Measurements from ENCODE around the gene KRTCAP3.
"Not testable (repeated sequence)": the region's sequence is repeated elsewhere in the genome, so short reads cannot be mapped to it uniquely, and the experiment has no call there.

The KRTCAP3 gene, protein sequence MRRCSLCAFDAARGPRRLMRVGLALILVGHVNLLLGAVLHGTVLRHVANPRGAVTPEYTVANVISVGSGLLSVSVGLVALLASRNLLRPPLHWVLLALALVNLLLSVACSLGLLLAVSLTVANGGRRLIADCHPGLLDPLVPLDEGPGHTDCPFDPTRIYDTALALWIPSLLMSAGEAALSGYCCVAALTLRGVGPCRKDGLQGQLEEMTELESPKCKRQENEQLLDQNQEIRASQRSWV

DNA sequence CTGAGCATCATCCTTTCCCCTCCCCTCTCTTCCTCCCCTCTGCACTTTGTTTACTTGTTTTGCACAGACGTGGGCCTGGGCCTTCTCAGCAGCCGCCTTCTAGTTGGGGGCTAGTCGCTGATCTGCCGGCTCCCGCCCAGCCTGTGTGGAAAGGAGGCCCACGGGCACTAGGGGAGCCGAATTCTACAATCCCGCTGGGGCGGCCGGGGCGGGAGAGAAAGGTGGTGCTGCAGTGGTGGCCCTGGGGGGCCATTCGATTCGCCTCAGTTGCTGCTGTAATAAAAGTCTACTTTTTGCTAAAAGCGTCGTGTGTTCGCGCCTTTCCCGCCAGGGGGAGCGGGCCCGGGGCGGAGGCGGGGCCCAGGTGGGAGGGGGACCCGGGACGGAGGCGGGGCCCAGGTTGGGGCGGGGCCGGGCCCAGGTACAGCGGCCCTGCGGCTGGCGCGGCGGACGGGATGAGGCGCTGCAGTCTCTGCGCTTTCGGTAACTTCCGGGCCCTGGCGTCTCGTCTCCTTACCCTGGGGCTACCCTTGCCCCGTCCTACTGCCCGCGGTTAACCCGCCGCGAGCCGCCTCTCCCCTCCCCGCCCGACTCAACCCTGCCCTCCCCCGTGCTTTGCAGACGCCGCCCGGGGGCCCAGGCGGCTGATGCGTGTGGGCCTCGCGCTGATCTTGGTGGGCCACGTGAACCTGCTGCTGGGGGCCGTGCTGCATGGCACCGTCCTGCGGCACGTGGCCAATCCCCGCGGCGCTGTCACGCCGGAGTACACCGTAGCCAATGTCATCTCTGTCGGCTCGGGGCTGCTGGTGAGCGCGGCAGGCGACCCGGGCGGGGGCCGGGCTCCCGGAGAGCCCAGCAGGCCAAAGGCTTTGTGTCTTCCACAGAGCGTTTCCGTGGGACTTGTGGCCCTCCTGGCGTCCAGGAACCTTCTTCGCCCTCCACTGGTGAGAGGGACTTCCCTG lies at the start of gene KRTCAP3:
Gene KRTCAP3 (plus strand): TSS at position 424 of the 962 bp plus-strand sequence. CDS start 32 bp downstream, at position 456.
- no peak for DNase-seq (ENCODE audit: low spot score)

GRCh38 chr2:27393225-27393624 lies 49.0 kb upstream of the KRTCAP3 start:
- DNase-seq (ENCODE audit: low spot score) = no peak

DNA sequence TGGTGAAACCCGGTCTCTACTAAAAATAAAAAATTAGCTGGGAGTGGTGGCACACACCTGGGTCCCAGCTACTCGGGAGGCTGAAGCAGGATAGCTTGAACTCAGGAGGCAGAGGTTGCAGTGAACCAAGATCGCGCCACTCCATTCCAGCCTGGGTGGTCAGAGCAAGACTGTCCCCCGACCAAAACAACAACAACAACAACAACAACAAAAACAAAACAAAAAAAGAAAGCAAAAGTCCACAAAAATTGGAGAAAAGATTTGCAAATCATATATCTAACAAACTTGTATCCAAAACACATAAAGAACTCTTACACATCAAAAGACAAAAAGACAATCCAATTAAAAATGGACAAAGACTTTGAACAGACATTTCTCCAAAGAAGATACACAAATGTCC lies 43.2 kb upstream of the KRTCAP3 start:
- no peak for DNase-seq (ENCODE audit: low spot score)

- no peak for DNase-seq (ENCODE audit: low spot score)
These were observed 41.6 kb upstream of the KRTCAP3 start for GRCh38 chr2:27400348-27401135.

DNA sequence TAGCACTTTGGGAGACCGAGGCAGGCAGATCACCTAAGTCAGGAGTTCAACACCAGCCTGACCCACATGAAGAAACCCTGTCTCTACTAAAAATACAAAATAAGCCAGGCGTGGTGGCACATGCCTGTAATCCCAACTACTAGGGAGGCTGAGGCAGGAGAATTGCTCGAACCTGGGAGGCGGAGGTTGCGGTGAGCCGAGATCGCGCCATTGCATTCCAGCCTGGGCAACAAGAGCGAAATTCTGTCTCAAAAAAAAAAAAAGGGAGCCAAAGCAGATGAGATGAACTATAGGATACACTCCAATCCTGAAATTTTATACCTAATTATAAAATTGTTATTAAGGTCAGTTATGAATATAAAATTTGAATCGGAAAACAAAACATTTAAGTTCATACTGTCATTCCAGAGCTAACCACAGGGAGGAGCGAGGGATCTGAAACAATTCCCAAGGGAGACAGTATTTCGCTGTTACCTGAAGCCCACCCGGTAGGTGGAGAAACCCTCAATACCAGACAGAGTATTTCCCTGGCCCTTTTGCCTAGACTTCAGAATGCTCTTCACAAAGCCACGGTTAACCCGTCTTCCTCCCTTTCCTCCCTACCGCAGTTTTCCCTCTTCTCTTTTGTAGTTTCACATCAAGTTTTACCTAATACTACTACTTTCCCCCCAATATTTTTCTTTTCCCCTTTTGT lies 34.2 kb upstream of the KRTCAP3 start:
- DNase-seq (ENCODE audit: low spot score) = peak; percentile 37

GRCh38 chr2:27408601-27409320 lies 33.4 kb upstream of the KRTCAP3 start:
- DNase-seq (ENCODE audit: low spot score) = peak; percentile 51

GRCh38 chr2:27409321-27410073 lies 32.7 kb upstream of the KRTCAP3 start, which contains the start of gene PPM1G:
PPM1G (minus strand) TSS chr2:27409591; CDS start chr2:27409422, 169 bp downstream.
- peak; percentile 99 for DNase-seq (ENCODE audit: low spot score)

- no peak for DNase-seq (ENCODE audit: low spot score)
These were observed 29.6 kb upstream of the KRTCAP3 start for GRCh38 chr2:27412419-27413152.

GRCh38 chr2:27416151-27416550 lies 26.0 kb upstream of the KRTCAP3 start:
- DNase-seq (ENCODE audit: low spot score) = no peak

GRCh38 chr2:27420996-27421395 lies 21.2 kb upstream of the KRTCAP3 start:
- no peak for DNase-seq (ENCODE audit: low spot score)

DNA sequence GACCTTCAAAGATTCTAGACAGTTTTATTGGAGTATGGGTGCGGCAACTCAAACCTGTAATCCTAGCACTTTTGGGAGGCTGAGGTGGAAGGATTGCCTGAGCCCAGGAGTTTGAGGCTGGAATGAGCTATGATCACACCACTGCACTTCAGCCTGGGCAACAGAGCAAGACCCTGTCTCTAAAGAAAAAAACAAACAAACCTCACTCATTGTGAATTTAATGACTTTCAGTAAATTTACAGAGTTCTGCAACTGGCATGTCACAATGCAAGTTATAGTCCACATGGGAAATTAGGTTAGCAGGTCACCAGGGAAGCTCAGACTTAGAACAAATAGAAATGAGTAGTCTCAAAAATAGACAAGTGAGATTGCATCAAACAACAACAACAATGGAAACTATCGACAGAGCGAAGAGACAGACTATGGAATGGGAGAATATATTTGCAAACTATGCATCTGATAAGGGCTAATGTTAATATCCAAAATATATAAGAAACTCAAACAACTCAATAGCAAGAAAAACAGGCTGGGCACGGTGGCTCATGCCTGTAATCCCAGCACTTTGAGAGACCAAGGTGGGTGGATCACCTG lies 20.4 kb upstream of the KRTCAP3 start:
- DNase-seq (ENCODE audit: low spot score) = no peak

- DNase-seq (ENCODE audit: low spot score) = no peak
These were observed 19.2 kb upstream of the KRTCAP3 start for GRCh38 chr2:27422958-27423357.

DNA sequence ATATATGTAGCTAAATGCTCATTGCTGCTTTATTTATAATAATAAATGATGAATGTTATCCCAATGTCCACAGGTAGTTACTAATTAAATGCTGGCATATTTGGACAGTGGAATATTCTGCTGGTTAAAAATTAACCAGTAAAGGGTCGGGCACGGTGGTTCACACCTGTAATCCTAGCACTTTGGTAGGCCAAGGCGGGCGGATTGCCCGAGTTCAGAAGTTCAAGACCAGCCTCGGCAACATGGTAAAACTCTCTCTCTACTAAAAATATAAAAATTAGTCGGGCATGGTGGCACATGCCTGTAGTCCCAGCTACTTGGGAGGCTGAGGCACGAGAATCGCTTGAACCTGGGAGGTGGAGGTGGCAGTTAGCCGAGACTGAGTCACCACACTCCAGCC lies 17.1 kb upstream of the KRTCAP3 start:
- not testable (repeated sequence) for DNase-seq (ENCODE audit: low spot score)

DNA sequence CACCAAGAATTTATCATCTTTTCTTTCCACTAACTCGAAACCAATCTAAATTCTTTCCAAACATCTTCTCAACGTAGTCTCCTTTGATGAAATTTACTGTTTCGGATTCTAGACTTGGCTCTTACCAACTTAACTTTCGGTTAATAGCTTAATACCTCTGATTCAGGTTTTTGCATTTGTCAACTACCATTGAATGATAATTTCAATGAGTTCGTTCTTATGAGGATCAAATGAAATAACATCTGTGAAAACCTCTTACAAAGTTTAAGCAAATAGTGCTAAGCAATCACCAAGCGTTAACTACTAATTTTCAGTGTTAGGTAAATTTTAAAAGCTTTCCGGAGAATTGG lies 14.3 kb upstream of the KRTCAP3 start:
- DNase-seq (ENCODE audit: low spot score) = no peak

DNA sequence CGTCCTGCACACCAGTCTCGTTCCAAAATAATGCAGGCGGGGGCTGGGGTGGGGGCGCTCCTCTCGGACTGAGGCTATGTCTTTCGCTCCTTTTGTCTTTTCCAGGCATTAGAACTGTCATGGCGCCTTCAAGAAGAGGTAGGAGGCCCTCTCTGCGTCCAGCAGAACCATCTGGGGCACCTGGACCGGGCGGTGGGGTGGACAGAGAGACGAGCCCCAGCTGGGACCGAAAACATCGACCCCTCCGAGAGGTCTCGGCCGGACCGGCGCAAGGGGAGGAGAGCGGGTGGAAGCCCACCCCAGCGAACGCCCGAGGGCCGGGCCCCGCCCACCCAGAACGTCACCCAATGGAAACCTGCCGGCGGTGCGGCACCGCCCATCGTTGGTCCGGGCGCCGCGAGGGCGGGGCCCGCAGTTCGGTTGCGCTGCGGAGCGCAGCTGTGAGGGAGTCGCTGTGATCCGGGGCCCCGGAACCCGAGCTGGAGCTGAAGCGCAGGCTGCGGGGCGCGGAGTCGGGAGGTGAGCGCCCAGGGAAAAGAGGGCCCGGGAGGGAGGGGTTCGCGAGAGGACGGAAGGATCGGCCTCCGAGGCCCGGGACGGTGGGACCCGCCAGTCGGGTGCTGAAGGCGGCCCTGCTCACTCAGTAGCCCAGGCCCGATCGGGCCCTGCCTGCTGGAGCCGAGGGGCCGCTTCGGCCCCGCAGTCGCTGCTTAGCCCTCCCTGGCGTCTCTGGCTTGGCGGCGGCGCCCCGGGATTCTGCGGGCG lies 13.8 kb upstream of the KRTCAP3 start, which contains the start of gene NRBP1:
Gene NRBP1 (plus strand): TSS at position 419 of the 765 bp plus-strand sequence. CDS start 4,643 bp downstream, outside the sequence.
- peak; percentile 96 for DNase-seq (ENCODE audit: low spot score)

- peak; percentile 97 for DNase-seq (ENCODE audit: low spot score)
These were observed 13.1 kb upstream of the KRTCAP3 start for GRCh38 chr2:27428978-27429541.

GRCh38 chr2:27431395-27431794 lies 10.8 kb upstream of the KRTCAP3 start:
- peak; percentile 37 for DNase-seq (ENCODE audit: low spot score)

- DNase-seq (ENCODE audit: low spot score) = no peak
These were observed 6.6 kb upstream of the KRTCAP3 start for GRCh38 chr2:27435628-27436027.

Data from AG20443 (cell line).